HL-60 (cell line): ENCODE measurements around the gene SRGAP2C.
"Not testable (repeated sequence)": the region's sequence is repeated elsewhere in the genome, so short reads cannot be mapped to it uniquely, and the experiment has no call there.

Experiments used
- CTCF ChIP-seq: IDR thresholded peaks from one replicate; pipeline ENCODE4 v1.5.1; 2011; ENCODE audit warnings: low read length, control low read depth, inconsistent platforms; ENCODE audit not compliant: insufficient read depth
- GABPA ChIP-seq: IDR thresholded peaks from 2 replicates; pipeline ENCODE4 v1.6.1; 2012; ENCODE audit warnings: low read depth
- REST ChIP-seq: IDR thresholded peaks from 2 replicates; pipeline ENCODE4 v1.6.1; 2012; ENCODE audit warnings: low read depth; ENCODE audit not compliant: insufficient replicate concordance

DNA sequence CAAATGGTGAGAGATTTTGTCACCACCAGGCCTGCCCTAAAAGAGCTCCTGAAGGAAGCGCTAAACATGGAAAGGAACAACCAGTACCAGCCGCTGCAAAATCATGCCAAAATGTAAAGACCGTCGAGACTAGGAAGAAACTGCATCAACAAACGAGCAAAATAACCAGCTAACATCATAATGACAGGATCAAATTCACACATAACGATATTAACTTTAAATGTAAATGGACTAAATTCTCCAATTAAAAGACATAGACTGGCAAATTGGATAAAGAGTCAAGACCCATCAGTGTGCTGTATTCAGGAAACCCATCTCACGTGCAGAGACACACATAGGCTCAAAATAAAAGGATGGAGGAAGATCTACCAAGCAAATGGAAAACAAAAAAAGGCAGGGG, 218.5 kb downstream of the SRGAP2C start:
- TF ChIP-seq REST, CTCF, GABPA: not testable (repeated sequence)
